ENCODE measurements around the gene ETV6. TPM values are rescaled to one million over a fixed set of nuclear protein-coding genes. Genes with fewer than 3 reads are reported as not detected.
A peak's percentile ranks its signal among the peaks of the same experiment; 100 is the strongest.

Gene ETV6
- polyA plus RNA-seq, 3 donors, result 6.8 to 45.1 (median 11.7) TPM

DNA sequence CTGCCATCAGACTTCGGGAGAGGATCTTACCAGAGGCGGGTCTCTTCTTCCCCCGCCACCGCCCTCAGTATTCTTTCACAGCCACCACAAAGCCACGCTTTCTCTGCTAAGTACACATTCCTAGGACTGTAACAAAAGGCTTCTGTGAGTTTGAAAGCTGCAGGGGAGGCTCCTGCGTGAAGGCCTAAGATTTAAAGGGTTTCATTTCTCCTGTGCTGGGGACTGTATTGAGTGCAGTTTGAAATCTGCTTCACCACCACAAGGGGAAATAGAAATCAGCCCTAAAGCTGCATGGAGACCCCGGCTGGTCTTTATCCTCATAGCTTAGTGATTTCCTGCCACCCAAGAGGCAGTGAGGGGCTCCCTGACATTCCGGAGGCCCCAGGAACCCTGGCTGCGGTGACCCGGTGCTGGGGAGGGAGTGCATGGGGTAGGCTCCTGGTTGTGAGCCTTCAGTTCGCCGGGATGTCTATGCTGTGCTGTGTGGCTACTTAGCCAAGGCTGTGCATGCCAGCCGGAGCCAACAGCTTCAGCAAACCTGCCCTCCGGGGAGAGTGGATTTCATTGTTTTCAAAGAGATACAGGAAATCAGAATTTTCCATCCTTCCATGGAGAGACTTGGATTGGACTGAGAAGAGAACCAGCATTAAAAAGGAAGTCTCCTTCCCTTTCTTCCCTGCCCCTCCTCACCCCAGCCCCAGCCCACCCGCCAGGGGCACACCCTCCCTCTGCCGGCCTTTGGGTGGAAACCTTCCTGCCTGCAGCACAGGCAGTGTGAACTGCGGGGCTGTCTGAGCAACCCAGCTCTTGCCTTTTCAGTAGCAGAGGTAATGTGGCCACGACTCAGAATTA is 163.3 kb downstream of the ETV6 start:
- WGBS (ENCODE audit: insufficient coverage), result 0% methylated on average over 5 of the region's 18 CpGs
- peaks cover 0 to 1% (median 0%) of the 10 kb centered on the region in 3 donors for H3K27me3 Mint-ChIP-seq (ENCODE audit: low read depth in 3 of 3)
- peaks cover 71% of the 10 kb centered on the region for H3K4me1 Mint-ChIP-seq
- TF ChIP-seq, protein P1, sequence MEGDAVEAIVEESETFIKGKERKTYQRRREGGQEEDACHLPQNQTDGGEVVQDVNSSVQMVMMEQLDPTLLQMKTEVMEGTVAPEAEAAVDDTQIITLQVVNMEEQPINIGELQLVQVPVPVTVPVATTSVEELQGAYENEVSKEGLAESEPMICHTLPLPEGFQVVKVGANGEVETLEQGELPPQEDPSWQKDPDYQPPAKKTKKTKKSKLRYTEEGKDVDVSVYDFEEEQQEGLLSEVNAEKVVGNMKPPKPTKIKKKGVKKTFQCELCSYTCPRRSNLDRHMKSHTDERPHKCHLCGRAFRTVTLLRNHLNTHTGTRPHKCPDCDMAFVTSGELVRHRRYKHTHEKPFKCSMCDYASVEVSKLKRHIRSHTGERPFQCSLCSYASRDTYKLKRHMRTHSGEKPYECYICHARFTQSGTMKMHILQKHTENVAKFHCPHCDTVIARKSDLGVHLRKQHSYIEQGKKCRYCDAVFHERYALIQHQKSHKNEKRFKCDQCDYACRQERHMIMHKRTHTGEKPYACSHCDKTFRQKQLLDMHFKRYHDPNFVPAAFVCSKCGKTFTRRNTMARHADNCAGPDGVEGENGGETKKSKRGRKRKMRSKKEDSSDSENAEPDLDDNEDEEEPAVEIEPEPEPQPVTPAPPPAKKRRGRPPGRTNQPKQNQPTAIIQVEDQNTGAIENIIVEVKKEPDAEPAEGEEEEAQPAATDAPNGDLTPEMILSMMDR (IDR thresholded peaks at IDR 0.05), result peak; percentile 48
- H3K4me1 ChIP-seq (ENCODE audit: control insufficient read depth in 1 of 2, insufficient read depth in 2 of 2, low read length in 2 of 2), result peaks cover 63 to 71% of the 10 kb centered on the region in 2 donors
- intact Hi-C loops (cut with micrococcal nuclease), result loop anchor here in 1 of 2 donors (5.0 to 10.0 kb wide), 3 partner anchors 66 to 222 kb away; no protein-coding TSS in a partner anchor
- H3K27ac ChIP-seq (ENCODE audit: low read depth in 1 of 2, low read length in 2 of 2), result peak overlapping the region; percentile 86 to 99
- no peaks in the 10 kb centered on the region for H3K27me3 ChIP-seq (ENCODE audit: control insufficient read depth in 2 of 2, insufficient read depth in 2 of 2, low read length in 2 of 2)
- peaks cover 30 to 32% of the 10 kb centered on the region in 2 donors for H3K36me3 Mint-ChIP-seq
- peak overlapping the region; percentile 1 to 62 (median 27) for H3K4me3 ChIP-seq (replicated peaks in 1 of 3; ENCODE audit: low read depth in 2 of 3, low read length in 3 of 3)
- H3K9ac ChIP-seq (ENCODE audit: insufficient read depth, low read length, poor library complexity, severe bottlenecking), result peak overlapping the region; percentile 73
- DNase-seq, result peak; percentile 43 to 54 (median 52)
- H3K4me3 Mint-ChIP-seq, result peak overlapping the region; percentile 65 to 81
- H2AFZ ChIP-seq (ENCODE audit: insufficient read depth, low read depth, low read length, poor library complexity, severe bottlenecking), result peak overlapping the region; percentile 22
- H3K9me3 Mint-ChIP-seq, result no peaks in the 10 kb centered on the region
- H3K27ac Mint-ChIP-seq, result peak overlapping the region; percentile 83 to 95 (median 92)
- H3K9me3 ChIP-seq (replicated peaks in 1 of 2; ENCODE audit: control insufficient read depth in 1 of 2, insufficient read depth in 1 of 2, low read length in 2 of 2), result no peaks in the 10 kb centered on the region
- H3K36me3 ChIP-seq (replicated peaks in 1 of 2; ENCODE audit: control insufficient read depth in 1 of 2, insufficient read depth in 2 of 2, low read length in 2 of 2), result peaks cover 0 to 16% of the 10 kb centered on the region in 2 donors
- H4K20me1 ChIP-seq (ENCODE audit: insufficient read depth, low read length), result no peaks in the 10 kb centered on the region
- peaks cover 90% of the 10 kb centered on the region for H3K79me2 ChIP-seq (ENCODE audit: insufficient read depth, low read length)
- peak overlapping the region; percentile 72 for H3K4me2 ChIP-seq (replicated peaks; ENCODE audit: extremely low read depth, low read length, poor library complexity, severe bottlenecking)

DNA sequence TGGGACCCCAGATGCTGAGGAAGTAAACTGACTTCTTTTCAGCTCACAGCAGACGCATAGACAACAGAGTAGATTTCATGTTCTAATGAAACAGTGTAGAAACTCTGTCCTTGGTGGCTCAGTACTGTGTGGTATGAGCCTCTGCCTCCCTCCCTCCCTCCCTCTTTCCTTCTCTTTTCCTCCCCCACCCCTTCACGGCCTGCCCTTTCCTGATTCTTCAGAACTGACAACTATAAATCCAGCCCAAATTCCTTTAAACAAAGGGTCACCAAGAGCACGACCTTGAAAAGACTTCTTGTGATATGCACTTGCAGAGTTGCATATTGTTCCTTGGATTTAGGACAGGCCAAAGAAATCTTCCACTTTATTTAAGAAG is 164.0 kb downstream of the ETV6 start:
- H3K27ac ChIP-seq (ENCODE audit: low read depth in 1 of 2, low read length in 2 of 2), result peak overlapping the region; percentile 86 to 99
- peak overlapping the region in 1 of 3 experiments; percentile 62 for H3K4me3 ChIP-seq (replicated peaks in 1 of 3; ENCODE audit: low read depth in 2 of 3, low read length in 3 of 3)
- H3K9ac ChIP-seq (ENCODE audit: insufficient read depth, low read length, poor library complexity, severe bottlenecking), result peak overlapping the region; percentile 73
- Mint-ChIP-seq H3K4me1 (peaks cover 69% of the 10 kb centered on the region), H3K27ac (peak overlapping the region; percentile 83 to 95 (median 92)), H3K9me3 (no peaks in the 10 kb centered on the region), H3K27me3 (ENCODE audit: low read depth in 3 of 3) (no peaks in the 10 kb centered on the region), H3K36me3 (peaks cover 28 to 31% of the 10 kb centered on the region in 2 donors), H3K4me3 (peak overlapping the region; percentile 65 to 81)
- no peak for DNase-seq
- no peaks in the 10 kb centered on the region for H3K9me3 ChIP-seq (replicated peaks in 1 of 2; ENCODE audit: control insufficient read depth in 1 of 2, insufficient read depth in 1 of 2, low read length in 2 of 2)
- intact Hi-C loops (cut with micrococcal nuclease), result loop anchor here in 1 of 2 donors (5.0 to 10.0 kb wide), 3 partner anchors 66 to 221 kb away; no protein-coding TSS in a partner anchor
- no peaks in the 10 kb centered on the region for H3K27me3 ChIP-seq (ENCODE audit: control insufficient read depth in 2 of 2, insufficient read depth in 2 of 2, low read length in 2 of 2)
- H3K4me1 ChIP-seq (ENCODE audit: control insufficient read depth in 1 of 2, insufficient read depth in 2 of 2, low read length in 2 of 2), result peaks cover 62 to 65% of the 10 kb centered on the region in 2 donors
- peaks cover 90% of the 10 kb centered on the region for H3K79me2 ChIP-seq (ENCODE audit: insufficient read depth, low read length)
- no CpG with 5 or more reads among the region's 3 CpGs for WGBS (ENCODE audit: insufficient coverage)
- TF ChIP-seq, protein P1 (IDR thresholded peaks at IDR 0.05), result no peak
- H2AFZ ChIP-seq (ENCODE audit: insufficient read depth, low read depth, low read length, poor library complexity, severe bottlenecking), result no peak overlapping the region
- peak overlapping the region; percentile 72 for H3K4me2 ChIP-seq (replicated peaks; ENCODE audit: extremely low read depth, low read length, poor library complexity, severe bottlenecking)
- H4K20me1 ChIP-seq (ENCODE audit: insufficient read depth, low read length), result no peaks in the 10 kb centered on the region
- peaks cover 0 to 16% of the 10 kb centered on the region in 2 donors for H3K36me3 ChIP-seq (replicated peaks in 1 of 2; ENCODE audit: control insufficient read depth in 1 of 2, insufficient read depth in 2 of 2, low read length in 2 of 2)

All from CD14-positive monocyte (primary cell).